Body of pancreas (tissue), 4 donors: Measurements from ENCODE around the gene JPH3.

Experiments
- POLR2A ChIP-seq, 3 donors: fragments of 450-650 bp; IDR thresholded peaks; one replicate each; pipeline ENCODE4 v1.6.1; 2016; ENCODE audit warnings: antibody characterized with exemption in 3 of 3, mild to moderate bottlenecking in 2 of 3
- TF ChIP-seq, protein P1 (sequence below), 7 experiments: fragments of 450-650 bp in 4 of 7; fragments of 200-600 bp in 3 of 7; sonication (generic) in 3 of 7; IDR thresholded peaks; one replicate each; pipeline ENCODE4 v1.5.1; 2016 to 2019; ENCODE audit warnings: antibody characterized with exemption in 7 of 7

DNA sequence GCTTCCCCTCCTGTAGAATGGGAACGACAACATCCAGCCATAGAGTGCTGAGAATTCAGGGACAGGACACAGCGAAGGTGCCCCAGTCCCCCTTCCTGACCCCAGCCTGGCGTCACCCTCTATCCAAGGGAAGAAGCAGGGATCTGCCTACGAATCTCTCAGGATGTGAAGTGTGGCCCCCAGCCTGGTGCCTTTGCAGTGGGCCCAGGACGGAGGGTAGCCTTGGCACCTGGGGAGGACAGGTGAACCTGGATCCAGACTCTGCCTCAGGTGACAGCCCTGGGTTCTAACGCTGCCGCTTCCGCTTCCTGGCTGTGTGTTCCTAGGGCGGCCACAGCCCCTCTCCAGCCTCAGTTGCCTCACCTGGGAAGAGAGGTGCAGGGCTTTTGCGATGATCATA is 36.4 kb downstream of the JPH3 start:
- TF ChIP-seq, protein P1, sequence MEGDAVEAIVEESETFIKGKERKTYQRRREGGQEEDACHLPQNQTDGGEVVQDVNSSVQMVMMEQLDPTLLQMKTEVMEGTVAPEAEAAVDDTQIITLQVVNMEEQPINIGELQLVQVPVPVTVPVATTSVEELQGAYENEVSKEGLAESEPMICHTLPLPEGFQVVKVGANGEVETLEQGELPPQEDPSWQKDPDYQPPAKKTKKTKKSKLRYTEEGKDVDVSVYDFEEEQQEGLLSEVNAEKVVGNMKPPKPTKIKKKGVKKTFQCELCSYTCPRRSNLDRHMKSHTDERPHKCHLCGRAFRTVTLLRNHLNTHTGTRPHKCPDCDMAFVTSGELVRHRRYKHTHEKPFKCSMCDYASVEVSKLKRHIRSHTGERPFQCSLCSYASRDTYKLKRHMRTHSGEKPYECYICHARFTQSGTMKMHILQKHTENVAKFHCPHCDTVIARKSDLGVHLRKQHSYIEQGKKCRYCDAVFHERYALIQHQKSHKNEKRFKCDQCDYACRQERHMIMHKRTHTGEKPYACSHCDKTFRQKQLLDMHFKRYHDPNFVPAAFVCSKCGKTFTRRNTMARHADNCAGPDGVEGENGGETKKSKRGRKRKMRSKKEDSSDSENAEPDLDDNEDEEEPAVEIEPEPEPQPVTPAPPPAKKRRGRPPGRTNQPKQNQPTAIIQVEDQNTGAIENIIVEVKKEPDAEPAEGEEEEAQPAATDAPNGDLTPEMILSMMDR (IDR thresholded peaks at IDR 0.05) = no peak
- TF ChIP-seq POLR2A (IDR thresholded peaks at IDR 0.05) = no peak
